ENCODE measurements around the gene CACNA2D1.

The CACNA2D1 gene

DNA sequence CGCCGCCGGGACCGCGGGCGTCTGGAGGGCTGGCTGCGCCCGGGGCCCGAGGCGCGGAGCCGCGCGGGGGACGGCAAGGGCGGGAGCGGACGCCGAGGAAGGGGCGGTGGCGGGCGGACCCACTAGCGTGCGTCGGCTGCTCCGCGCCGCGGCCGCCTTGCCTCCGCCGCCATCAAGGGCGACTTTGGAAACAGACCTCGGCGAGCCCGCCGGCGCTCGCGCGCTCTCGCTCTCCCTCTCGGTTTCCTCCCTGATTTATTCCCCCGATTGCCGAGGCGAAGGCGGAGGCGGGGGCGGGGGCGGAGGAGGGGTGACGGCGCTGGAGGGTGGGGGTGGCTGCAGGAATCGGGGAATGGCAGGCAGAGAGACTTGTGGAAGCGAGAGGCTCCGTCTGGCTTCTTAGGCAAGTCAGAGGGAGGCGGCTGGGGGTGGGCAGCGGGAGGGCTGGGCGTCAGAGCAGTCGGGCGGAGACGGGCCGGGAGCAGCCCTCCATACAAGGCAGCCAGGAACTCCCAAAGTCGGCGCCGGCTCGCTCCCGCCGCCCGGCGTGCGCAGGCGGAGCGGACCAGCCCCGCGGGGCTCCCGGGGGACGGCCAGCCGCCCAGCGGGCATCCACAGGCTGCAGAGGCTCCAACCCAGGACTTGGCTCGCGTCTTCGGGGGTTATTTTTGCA lies at the start of gene CACNA2D1:
Gene CACNA2D1, minus strand, starts transcription at position 231 of the 673 bp plus-strand sequence.
- no peak for DNase-seq (ENCODE audit: low read depth)

DNA sequence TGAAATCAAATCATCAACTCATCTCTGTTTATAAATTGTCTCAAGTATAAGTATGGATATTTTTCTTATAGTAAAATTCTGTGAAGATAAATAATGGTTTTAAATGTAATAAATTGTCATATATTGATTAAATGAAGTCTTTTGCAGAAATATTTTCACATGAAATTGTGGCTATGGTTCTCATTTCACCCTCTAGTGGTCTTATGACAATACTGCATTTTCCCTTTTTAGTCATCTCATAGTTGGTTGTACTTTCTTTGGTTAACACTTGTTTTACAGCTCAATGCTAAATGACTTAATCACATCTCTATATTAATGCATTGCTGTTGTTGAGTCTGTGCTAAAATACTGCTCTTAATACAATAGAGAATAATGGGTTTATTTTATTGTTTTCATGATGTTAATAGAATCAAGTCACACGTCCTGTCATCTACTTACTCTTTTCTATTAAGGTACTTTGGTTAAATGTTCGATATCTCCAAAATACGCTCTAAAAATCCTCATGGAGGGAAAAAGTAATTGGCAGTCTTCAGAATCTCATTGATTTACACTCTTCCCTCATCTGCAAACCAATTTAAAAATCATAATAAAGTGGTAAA lies 38.0 kb upstream of the CACNA2D1 start:
- DNase-seq (ENCODE audit: low read depth): no peak

DNA sequence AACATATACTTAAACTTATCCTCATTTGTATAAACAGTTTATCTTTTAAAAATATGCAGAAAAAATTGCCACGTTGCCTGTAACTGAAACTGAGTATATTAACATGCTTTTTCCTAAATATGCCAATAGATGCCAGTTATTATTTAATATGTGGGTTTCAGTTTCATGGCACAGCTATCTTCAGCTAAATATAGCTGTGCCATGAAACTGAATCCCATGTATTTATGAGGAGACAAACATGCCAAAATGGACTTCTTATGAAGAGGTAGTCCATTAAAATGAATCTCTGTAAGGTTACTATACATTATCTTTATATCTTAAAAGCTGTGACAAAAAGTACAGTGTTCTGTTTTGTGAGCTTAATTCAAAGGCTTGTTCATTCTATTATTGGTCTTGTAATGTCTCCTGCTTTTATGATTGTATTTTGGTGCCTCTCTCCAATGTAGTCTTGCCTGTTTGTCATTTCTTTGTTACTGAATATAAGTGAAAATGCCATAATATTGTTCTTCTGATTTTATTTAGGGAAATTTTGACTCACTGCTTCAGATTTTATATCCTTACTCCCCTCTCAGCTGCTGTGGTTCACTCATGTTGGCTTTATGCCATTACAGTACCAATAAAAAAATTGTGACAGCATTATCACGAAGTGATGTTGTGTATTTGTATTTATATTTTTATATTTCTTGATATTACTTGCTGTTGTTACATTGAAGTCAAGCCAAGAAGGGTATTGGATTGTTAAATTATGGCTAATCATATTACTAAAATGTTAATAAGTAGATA lies 34.3 kb upstream of the CACNA2D1 start:
- no peak for DNase-seq (ENCODE audit: low read depth)

DNA sequence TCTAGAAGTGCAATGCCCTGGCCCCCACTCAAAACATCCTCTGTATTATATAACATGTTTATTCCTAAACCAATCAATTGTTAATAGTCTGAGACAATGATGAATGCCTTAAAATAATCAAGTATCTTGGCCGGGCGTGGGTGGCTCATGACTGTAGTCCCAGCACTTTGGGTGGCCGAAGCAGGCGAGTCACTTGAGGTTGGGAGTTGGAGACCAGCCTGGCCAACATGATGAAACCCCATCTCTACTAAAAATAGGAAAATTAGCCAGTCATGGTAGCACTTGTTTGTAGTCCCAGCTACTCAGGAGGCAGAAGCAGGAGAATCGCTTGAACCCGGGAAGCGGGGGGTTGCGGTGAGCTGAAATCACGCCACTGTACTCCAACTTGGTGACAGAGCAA lies 29.4 kb upstream of the CACNA2D1 start:
- DNase-seq (ENCODE audit: low read depth): no peak

DNA sequence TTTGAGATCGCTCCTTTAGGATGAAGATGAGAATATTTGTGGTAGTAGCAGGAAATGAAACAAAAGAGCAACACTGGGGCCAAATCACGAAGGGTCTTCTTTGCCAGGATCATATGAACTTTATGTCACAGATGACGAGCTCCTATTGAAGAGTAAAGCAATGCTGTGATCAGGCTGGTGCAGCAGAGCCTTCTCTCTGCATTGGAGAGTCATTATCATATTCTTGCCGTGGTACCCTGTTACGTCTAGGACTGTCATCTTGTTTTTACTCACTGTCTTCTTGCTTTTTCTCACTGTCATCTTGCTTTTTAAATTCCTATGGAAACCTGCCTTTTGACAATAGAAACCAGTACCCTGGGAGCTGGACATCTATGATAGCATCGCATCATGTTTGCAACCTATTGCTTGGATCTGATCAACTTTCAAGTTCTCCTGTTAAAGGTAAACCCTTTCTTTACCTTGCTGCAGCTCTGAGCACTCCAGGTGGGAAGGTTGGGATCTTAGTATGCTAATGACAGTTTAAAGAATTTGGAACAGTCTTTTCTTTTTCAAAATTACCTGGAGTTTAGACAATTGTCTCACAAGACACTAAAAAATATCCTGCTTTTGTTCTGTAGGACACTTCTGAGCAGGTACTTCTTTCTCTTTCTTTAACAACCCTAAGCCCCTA lies 27.9 kb upstream of the CACNA2D1 start:
- DNase-seq (ENCODE audit: low read depth): no peak

DNA sequence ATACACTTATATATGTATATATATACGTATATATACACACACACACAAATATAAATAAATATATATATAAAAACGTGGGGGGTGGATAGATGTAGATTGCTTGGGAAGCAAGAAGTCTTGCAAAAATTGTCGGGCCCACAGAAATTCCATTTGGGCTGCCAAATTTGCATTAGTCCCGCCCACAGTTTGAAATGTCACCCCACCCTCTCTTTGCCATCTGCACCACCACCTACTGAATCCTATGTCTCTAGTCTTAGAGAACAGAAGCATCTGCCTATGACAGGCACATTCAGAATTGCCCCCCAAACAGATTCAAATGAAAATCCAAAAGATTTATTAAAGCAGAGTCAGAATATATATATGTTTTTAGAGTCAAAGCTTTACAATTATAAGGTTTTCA lies 25.6 kb upstream of the CACNA2D1 start:
- DNase-seq (ENCODE audit: low read depth): no peak

DNA sequence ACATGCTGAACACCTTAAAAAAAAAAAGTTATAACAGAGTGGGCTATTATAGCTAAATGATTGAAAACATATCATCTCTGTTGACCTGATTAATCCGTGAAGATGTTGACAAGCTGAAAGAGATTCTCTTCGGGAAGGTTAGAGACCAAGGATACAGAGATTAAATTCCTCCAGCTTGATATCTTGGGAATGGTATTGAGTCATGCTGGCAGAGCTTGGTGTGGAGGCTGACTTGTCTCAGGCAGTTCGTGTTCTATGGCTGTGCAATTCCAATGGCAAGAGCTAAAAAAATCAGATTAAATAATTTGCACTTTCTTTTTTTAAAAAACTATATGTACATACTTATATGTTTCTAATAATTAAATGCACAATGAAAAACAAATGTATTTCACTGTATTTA lies 24.9 kb upstream of the CACNA2D1 start:
- no peak for DNase-seq (ENCODE audit: low read depth)

DNA sequence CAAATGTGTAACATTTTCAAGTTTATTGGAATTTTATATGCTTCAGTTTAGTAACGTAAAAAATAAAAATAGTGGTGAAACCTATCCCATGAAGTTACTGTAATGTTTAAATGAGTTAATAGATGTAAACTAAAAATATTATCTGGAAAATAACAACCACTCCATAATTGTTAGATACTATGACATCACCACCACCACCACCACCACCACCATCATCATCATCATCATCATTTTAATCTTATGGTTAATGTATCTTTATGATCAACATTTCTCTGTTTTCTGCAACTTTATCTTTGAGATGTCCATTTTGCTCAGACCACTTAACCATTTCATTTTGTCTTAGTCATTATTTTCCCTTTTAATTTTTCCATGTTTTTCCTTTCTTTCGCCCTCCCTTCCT lies 23.4 kb upstream of the CACNA2D1 start:
- no peak for DNase-seq (ENCODE audit: low read depth)

DNA sequence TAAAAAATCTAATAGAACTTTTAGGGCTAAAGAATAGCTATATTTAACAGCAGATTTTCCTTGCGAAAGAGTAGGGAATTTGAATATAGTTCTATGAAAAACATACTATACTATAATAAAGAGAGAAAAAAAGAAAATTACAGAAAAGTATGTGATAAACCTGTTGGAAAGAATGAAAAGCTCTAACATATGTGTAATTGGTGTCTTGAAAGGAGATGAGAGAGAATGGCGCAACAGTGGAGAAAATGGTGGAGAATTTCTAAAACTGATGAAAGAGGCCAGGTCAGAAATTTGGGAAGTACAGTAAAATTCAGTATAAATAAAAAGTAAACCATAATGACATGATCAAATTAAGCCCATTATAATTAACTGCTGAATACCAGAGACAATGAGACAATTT lies 20.8 kb upstream of the CACNA2D1 start:
- no peak for DNase-seq (ENCODE audit: low read depth)

DNA sequence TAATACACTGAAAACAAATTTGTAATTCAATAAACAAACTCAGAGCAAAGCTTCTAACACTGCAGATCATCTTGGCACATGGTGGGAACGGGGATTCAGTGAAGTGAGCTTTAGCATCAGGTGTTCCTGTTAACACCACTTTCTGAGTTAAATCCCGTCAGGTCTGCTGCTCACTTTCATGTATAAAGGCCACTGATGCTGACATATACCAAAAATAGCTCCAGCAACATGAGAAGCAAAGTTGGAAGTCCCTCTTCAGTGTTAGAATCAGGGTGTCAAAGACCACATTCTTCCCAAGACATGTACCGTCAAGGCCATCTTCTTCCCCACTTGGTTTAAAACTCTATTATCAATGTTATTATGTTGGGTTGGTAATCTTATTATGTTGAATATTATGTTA lies 11.7 kb upstream of the CACNA2D1 start:
- no peak for DNase-seq (ENCODE audit: low read depth)

DNA sequence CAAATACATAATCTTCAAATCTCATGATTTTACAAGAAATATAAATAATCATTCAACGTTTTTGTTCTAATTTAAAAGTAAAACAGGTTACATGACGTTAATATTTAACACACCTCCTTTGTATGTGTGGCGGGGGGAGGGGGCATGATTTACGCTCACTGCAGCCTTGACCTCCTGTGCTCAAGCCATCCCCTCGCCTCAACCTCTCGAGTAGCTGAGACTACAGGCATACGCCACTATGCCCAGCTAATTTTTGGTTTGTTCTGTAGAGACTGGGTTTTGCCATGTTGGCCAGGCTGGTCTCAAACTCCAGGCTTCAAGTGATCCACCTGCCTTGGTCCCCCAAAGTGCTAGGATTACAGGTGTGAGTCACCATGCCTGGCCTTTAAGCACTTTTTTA lies 7.2 kb upstream of the CACNA2D1 start:
- no peak for DNase-seq (ENCODE audit: low read depth)

DNA sequence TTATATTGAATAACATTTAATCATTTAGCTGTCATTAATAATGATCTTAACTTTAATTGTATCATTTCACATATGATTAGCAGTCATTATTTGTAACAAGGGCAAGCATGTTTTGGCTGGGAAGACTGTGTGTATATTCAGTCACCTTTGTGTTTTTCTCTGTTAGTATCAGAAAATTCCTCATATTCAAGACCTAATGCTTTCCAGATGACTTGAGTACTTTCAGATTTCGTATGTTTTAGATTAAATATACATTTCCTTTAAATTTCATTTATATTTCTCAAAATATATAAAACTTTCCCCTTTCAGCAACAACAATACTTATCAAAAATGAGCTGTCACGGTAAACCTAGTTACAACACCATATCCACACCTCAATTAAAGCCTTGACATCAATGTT lies 6.3 kb upstream of the CACNA2D1 start:
- DNase-seq (ENCODE audit: low read depth): no peak

DNA sequence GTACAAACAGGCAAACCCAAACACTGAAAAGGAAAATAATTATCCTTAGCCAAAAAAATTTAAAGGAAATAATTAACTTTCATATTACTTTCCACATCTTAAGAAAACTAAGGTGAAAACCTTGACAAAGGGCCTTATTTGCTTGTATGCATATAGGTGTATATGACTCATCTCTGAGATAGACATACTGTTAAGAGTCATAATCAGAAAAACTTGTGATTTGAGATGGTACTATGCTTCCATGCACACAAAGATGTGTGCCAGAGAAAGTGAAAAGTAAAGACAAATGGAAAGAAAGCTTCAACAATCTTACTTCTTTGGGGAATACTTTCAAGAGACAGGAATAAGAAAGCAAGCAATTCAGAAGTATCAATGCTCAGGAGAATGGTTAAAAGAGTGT lies 3.3 kb upstream of the CACNA2D1 start:
- DNase-seq (ENCODE audit: low read depth): no peak

DNA sequence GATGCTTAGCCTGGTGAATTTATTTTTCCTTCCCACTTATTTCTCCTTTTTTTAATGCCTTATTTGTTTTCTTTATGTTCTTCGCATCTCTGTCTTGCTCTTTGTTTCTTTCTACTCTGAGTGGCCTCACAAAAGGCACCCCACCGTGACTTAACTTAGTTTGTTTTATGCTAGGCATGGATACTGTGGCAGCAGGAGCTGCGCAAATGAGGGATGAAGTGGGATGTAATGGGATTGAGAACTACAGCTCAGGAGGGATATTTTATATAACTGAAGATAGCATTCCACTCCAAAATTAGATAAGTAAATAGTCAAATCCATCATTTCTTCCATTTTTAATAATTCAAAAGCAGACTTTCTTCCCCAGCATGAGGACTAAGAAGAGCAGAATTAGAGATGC lies 1.7 kb upstream of the CACNA2D1 start:
- no peak for DNase-seq (ENCODE audit: low read depth)

DNA sequence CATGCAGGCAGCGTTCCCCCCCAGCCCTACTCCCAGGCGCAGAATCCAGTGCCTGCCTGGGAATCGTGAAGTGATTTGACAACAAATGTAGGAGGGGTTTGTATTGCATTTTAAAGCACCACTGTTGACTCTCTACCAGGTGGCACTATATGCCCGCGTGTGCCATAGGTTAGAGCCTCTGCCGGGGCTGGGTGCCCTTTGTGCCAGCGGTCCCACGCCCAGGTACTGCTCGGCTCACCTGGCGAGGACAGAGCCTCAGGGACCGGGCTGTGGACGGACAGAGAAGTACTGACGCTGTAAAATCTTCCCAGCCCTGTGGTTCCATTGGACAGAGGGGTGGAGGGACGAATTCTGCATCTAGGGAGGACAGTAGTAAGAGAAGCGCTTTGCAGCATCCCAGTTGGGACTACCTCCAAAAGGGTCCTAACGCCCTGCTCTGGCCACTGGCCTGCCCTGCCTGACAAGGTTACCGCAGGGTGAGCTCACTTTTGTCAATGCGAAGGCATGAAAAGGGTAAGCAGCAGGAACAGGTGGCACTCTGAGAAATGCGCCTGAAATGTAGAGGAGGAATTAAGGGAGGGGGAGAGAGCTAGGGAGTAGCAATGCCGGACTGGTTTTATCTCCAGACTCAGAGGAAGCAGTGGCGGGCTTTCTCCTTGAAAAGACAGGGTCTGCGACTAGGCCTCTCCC lies 788 bp upstream of the CACNA2D1 start:
- DNase-seq (ENCODE audit: low read depth): no peak

DNA sequence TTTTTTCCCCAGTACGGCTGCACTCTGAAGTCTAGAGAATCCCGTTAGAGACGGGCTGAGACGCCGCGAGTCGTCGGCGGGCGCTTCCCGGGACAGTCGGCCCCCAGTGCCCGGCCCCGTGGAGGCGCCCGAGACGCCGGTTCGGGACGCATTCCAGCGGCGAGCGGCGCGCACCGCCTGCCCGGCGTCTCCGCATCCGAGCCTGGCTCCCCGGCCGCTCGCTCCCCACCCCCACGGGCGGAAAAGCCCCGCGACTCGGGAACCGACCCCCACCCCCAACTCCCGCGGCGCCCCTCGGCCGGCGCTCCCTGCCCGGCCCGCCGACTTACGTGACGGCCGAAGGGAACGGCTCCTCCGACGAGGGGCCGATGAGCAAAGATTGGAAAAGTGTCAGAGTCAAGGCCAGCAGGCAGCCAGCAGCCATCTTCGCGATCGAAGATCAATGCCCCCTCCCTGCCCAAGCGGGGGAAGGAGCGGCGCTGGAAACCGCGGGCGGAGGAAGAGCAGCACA lies 486 bp downstream of the CACNA2D1 start:
- DNase-seq (ENCODE audit: low read depth): no peak

DNA sequence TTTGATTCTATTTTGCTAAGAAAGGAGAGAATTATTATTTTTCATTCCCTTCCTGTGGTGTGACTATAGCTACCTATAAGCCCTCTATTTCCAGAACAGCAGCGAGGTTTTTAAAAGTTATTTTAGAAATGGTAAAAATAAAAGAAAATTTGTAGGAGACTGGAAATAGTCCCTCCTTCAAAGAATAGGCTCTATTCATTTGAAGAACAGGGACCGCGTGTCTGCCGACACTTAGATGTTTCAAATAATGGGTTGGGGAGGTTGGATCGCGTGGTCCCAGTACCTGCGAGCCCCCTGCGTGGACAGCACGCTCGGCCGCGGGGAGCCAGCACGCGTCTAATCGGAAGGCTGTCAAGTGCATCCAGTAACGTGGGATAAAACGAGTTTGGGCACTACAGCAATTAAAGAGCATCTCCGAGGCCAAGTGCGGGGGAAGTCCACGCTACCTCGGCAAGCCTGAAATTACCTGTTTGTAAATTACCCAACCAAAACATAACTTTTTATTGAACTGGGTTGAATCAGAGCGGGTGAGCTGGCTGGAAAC lies 1.0 kb downstream of the CACNA2D1 start:
- DNase-seq (ENCODE audit: low read depth): no peak

DNA sequence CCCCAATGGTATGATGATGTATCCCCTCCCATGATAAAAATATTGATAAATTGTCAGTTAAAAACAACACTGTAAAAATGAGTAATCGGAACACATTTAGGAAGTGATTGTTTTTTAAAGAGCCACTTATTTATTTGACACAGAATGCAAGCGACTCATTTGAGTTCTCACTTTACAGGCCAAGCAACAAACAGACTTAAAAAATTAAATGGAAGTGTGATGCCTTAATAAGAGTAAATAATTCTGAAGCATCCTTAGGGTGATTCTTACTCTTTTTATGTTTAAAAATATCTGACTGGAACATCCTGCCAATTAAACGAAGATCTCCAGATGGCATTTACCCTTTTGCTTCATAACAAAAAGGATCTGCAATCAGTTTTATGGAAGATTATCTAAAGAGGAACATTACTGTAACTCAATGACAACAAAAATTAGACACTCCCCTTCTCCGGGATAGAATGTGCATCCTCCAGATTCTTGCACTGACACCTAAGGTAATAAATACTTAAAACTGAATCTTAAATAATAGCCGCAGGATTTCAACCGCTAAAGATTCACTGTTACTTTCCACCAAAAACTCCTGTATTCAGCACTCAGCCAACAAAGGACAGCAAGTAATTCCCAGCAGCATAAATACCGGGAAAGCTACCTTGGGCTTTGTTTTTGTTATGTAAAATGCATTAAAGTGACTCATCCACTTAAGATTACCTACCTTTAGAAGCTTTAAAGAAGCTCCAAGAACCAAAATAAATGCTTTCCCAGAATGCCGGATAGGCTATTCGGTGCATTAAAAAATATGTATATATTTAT lies 1.7 kb downstream of the CACNA2D1 start:
- no peak for DNase-seq (ENCODE audit: low read depth)

DNA sequence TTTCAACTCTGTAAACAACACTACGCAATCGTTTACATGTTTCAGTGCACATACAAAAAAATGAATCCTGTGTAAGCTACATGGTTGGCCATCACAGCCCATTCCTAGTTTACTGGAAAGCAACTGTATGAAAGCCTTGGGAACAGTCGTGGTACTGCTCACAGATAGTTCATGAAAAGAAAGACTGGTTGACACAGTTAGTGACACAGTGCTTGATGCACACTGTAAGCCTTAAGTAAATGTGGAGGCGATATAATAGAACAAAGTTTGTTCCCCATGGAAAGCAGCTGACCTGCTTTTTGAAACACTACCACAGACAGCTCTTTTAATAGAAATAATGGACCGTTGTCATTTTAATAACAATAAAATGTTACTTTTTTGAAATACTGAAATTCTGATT lies 5.1 kb downstream of the CACNA2D1 start:
- DNase-seq (ENCODE audit: low read depth): no peak

DNA sequence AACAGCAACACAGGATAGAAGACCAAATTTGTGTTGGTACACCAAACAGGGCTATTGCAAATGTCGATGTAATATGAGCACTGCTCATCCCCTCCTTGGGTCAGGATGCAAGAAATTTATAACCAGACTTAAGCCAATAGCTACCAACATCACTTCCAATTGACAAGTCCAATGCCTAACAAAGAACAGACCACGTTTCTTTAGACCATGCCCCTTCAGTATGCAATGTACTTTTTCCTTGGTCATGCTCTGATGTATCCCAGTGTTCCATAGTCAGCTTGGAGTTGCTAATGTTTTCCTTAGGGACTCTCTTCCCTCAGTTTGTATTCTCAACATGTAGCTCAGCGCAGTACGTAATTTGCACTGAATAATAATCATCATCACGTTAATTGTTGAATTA lies 7.8 kb downstream of the CACNA2D1 start:
- no peak for DNase-seq (ENCODE audit: low read depth)
